DMS79 treated with DMSO at 0.1 percent for 48 hours (cell line): Measurements from ENCODE around the gene BMPR1B.

ENCODE experiments used
- DNase-seq: peaks from one replicate; lab custom pipeline; 2025; lab: John Stamatoyannopoulos, UW

BMPR1B gene

GRCh38 chr4:94912606-94913005 is 154.9 kb downstream of the BMPR1B start:
- no peak for DNase-seq

- DNase-seq: no peak
Observed at GRCh38 chr4:94913316-94913715, 155.6 kb downstream of the BMPR1B start.

DNA sequence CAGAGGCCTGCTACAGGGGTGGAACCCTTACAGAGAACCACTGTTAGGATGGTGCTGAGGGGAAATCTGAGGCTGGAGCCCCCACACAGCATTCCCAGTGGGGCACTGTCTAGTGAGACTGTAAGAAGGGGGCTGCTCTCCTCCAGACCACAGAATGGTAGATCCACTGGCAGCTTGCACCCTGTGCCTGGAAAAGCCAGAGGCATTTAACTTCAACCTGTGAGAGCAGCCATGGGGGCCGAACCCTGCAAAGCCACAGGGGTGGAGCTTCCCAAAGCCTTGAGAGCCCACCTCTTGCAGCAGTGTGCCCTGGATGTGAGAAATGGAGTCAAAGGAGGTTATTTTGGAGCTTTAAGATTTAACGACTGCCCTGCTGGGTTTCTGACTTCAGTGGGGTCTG is 159.4 kb downstream of the BMPR1B start:
- DNase-seq: no peak

GRCh38 chr4:94918543-94918942 is 160.8 kb downstream of the BMPR1B start:
- no peak for DNase-seq

GRCh38 chr4:94920369-94920768 is 162.6 kb downstream of the BMPR1B start:
- no peak for DNase-seq

- DNase-seq: no peak
Observed at GRCh38 chr4:94924566-94924965, 166.8 kb downstream of the BMPR1B start.

GRCh38 chr4:94925764-94926347 is 168.1 kb downstream of the BMPR1B start:
- no peak for DNase-seq

DNA sequence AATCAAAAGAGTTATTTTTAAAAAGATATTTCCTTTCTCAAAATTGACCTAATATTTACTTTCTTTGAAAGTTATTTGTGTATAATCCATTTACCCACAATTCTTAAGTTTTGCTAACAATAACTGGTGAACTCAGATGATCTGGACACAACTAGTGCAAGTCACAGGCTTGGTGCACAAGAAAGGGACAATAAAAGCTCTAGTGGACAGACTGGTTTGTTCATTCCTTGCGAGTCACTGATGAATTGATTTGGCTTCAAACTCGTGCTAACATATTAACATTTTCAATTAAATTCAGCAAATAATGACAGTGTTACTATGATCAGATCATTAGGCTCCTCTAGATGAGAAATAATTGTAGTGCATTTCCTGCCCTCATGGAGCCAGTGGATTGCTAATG is 169.2 kb downstream of the BMPR1B start:
- no peak for DNase-seq

DNA sequence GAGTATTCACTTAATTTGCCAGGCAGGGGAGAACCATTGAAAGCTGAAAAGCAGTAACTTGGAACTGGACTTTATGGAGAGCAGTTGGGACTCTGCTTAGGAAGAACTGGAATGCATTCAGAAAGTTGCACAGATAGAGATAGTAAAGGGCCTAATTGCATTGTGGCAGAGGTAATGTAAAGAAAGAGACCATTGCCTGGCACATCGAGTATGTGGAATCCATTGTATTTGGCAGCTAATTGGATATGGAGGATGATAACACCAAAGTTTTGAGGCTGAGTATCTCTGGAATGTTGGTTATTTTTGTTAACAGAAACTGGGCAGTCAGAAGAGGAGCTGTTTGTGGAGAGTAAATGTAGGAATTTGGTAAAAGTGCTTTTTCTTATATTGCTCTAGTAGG is 169.9 kb downstream of the BMPR1B start:
- DNase-seq: no peak

DNA sequence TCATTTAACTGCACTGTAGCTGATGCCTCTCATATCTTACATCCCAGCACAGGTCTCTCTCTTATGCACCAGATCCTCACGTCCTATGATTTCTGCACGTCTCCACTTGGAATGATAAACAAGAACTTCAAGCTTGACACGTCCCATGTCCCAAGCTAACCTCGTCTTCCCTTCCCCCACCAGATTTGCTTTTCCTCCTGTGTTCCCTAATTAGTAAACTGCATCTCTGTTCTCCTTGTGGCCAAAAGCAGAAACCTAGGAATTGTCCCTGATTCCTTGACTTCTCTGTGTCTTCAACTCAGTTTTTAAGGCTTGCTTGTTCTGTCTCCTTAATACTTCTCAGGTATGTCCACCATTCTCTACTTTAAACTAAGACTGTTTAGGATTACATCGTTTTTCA is 171.9 kb downstream of the BMPR1B start:
- no peak for DNase-seq

DNA sequence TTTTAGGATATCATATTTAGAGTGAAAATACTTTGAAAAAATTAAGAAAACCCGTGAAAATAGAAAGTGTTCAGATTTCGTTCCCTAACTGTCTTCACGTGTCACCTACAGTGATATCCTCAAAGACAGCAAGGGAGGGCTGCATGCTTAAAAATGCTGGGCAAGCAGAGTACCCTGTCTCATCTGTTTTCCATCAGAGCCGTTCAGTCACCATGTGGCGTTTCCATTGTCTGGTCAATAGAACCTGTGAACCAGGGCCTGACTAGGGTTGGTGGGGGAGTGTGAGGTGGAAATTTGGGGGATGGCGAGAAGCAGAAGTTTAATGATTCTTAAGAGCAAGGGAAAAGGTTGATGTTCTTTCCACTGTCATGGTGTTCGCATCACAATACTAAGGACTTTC is 173.9 kb downstream of the BMPR1B start:
- DNase-seq: no peak

DNA sequence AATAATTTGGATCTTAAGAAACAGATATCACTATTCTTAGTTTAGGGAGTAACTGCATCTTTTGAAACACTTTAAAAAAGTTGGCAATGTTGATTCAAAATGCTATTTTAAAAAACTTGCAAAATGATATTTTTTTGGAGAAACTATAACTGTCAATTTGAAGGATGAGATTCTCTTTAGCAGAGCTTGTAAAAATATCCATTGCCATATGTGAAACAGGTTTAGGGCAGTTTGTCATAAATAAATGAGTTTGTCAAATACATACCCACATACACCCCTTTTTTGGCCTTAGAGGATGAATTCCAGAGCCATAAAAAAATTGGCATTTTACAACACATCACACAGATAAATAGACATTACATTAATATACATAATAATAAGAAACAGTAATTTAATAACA is 174.6 kb downstream of the BMPR1B start:
- no peak for DNase-seq

DNA sequence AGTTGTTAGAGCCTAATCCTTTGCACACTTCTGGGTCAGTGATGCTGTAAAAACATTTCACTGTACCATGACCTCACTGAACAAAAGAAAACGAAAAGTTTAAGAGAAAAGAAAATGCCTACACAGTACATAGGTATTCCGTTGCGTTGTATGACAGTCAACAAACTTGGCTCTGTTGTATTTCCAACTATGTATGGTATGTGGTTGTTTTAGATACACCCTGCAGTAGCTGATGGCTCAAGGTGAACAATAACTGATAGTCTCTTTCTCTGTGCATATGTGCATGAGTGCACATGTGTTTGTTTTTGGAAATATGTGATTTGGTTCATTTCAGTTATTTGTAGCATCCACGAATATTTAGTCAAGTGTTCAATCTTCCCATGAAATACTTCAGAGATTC is 176.0 kb downstream of the BMPR1B start:
- DNase-seq: no peak

GRCh38 chr4:94934201-94934600 is 176.4 kb downstream of the BMPR1B start:
- DNase-seq: no peak

DNA sequence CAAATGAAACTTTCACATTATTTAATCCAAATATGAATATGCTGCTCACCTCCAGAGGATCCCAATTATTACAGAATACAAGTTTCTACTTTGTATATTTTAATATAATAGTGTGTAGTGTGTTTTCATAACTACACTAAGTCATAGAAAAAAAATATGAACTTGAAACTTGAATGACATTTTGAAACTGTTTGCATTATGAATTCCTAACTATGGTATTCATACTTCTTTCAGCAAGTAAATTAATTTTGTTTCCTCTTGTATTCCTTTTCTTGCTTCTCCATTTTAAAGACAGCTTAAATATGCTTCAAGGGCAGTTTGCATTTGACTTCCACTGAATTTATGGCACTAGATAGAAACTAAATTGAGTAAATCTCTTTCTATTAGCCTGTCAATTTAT is 177.1 kb downstream of the BMPR1B start:
- no peak for DNase-seq

DNA sequence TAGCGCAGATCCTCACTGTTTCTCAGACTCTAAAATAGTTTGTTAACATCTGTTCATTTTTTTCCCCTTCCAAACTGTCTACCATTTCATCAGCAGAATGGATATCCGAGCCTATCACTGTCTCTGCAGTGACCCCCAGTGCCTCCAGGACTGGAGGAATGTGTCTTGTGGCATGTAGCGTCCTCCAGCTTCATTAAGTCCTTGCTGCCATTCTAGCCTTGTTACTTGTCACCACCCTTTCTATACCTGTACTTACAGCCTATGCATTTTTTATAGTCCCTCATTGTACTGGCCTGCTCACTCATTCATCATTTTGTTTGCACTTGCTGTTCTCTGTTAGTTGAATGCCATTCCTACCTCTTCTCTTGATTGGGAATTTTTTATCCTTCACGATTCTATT is 179.1 kb downstream of the BMPR1B start:
- no peak for DNase-seq

DNA sequence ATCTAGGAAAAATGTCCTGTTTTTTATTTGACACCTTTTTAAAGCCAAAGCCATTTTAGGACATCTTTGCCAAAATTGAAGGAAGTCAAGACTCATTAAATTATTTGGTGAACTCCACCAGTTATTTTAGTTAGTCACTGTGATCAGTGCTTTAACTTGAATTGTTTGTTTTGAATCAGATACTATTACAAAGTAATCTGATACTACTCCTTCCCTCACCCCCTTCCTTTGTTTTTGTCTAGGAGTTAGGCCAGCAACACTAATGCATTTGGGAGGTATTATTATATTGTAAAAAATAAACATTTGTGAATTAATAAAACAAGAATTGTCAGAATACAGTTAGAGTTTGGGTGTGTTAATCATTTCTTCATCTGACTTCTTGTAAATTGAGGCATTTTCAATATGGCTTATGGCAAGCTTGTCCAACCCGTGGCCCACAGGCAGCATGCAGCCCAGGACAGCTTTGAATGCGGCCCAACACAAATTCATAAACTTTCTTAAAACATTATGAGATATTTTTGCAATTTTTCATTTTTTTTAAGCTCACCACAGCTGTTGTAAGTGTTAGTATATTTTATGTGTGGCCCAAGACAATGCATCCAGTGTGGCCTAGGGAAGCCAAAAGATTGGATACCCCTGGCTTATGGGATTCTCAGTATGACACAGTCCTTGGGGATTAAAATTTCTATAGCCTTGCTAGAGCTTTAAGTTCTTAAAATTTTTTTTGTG is 182.2 kb downstream of the BMPR1B start:
- DNase-seq: no peak

DNA sequence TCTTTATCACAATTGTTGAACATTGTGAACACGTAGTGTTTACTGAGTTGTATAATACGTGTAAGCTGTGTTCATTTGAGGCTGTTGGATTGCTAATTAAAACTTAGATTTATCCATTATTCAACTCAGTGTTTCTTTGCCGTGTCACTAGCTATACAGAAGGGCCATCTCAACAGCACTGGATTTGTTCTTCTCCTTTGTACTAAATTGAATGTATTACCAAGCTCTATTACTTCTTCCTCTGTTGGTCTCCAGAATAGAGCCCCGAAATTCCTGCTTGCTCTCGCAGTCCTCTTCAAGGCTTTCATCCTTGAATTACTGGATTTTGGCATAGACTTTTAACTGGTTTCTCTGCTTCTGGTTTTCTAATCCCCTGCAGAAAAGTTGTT is 182.8 kb downstream of the BMPR1B start:
- DNase-seq: no peak

DNA sequence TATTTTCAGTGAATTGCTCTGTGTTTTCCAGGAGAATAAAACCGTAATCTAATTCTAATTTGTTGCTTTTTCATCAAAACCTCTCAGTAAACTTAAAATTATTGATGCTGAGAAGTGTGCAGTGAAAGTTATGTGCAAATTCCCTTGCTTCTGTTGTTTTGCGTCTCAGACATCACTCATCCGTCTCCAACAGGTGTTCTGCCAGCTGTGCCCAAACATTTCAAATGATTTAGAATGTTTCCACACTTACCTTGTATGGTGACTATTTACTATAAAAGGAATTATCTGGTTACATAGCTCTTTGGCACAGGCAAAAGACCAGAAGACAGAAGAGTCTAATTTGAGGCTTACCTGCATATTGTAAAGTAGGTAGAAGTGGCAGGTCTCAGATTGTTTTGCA is 184.0 kb downstream of the BMPR1B start:
- DNase-seq: no peak

DNA sequence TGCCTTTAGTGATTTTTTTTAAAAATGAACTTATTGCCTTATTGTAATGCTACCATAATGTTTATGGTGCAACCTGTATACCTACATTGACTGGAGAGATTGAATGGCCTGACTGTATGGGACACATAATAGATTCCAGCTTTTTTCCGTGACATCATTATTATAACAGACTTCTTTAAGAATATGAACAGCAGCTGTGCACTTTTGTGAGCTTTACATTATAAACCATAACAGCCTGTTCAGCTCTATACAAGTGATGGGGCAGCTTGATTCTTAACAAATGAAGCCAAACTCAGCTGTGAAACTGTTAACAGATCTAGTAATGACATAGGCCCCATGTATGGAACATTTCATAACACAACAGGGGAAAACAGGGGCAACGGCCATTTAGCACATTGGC is 187.0 kb downstream of the BMPR1B start:
- DNase-seq: no peak

GRCh38 chr4:94947681-94948108 is 189.9 kb downstream of the BMPR1B start:
- DNase-seq: no peak

DNA sequence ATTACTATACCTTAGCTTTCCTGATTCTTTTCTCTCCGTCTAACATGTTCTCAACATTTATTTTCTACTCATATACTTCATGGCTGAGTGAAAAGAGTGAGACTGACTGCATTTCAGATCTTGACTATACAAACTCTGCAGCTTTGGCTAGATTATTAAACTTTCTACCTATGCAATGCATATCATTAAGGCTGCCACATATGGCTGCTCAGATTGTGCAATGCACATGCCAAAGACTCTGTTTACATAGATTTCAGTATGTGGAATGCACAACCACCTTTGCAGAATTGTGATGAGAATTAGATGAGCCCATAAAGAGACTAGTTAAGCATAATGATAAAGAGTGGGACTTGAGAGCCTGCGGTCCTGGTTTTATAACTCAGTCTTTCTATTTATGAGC is 196.5 kb downstream of the BMPR1B start:
- DNase-seq: no peak

GRCh38 chr4:94957030-94957429 is 199.3 kb downstream of the BMPR1B start:
- no peak for DNase-seq

GRCh38 chr4:94959307-94959706 is 201.6 kb downstream of the BMPR1B start:
- DNase-seq: no peak
